ENCODE measurements around the gene PIK3R1.

The PIK3R1 gene

DNA sequence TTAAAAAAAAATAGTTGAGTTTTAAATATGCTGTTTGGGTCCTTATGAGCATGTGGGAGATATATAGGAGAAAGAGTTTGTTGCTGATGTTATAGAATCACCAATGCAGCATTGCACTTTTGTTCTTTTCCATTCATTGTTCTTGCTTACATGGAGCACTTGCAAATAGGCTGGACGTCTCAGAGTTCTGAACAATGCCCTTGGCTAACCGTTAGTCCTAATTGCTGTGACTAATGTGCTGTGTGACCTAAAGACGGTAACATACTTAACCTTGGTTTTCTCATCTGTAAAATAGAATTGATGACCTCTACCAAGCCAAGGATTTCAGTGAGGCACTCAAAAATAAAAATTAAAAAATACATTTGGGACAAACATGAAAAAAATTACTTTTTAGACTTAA, 29.8 kb downstream of the PIK3R1 start:
- TF ChIP-seq, protein P1, sequence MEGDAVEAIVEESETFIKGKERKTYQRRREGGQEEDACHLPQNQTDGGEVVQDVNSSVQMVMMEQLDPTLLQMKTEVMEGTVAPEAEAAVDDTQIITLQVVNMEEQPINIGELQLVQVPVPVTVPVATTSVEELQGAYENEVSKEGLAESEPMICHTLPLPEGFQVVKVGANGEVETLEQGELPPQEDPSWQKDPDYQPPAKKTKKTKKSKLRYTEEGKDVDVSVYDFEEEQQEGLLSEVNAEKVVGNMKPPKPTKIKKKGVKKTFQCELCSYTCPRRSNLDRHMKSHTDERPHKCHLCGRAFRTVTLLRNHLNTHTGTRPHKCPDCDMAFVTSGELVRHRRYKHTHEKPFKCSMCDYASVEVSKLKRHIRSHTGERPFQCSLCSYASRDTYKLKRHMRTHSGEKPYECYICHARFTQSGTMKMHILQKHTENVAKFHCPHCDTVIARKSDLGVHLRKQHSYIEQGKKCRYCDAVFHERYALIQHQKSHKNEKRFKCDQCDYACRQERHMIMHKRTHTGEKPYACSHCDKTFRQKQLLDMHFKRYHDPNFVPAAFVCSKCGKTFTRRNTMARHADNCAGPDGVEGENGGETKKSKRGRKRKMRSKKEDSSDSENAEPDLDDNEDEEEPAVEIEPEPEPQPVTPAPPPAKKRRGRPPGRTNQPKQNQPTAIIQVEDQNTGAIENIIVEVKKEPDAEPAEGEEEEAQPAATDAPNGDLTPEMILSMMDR (conservative IDR thresholded peaks at IDR 0.05), result no peak
- TF ChIP-seq ZFX (IDR thresholded peaks at IDR 0.05), result no peak
- H3K27ac ChIP-seq, result no peak overlapping the region

DNA sequence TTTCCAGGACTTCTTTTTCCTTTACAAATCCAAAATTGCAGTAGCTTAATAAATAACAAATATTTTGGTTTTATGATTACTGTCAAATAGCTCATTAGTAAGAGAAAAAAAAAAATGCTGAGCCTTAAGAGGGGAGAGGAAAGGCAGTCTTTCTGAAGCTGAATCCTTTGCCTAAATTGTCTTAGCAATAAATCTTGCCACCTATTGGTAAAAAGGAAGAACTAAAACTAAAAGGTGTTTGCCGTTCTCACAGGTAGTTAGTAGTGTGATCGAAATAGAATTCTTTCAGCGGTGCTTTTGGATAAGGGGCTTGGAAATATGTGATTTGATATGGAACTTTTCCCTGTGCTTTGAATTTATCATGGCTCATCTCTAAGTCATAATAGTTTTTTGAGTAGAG, 31.2 kb downstream of the PIK3R1 start:
- no peak overlapping the region for H3K27ac ChIP-seq
- no peak for TF ChIP-seq ZFX (IDR thresholded peaks at IDR 0.05)
- TF ChIP-seq, protein P1 (conservative IDR thresholded peaks at IDR 0.05), result peak; percentile 44

DNA sequence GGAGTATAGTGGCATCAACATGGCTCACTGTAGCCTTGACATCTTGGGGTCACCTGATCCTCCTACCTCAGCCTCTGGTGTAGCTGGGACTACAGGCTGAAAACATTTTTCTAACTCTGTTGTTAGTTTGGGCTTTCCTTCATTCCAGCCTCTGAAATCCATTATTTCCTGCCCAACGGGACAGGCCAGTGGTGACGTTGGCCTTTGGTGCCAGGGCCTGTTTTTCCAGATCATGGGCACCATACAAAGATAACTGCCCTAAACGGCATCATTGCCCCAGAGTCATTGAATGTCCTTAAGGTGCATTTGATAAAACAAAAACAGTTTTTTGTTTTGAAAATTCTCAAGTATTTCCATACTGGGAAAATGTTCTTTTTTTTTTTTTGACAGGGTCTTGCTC, 32.1 kb downstream of the PIK3R1 start:
- TF ChIP-seq, protein P1 (conservative IDR thresholded peaks at IDR 0.05), result no peak
- TF ChIP-seq ZFX (IDR thresholded peaks at IDR 0.05), result no peak
- H3K27ac ChIP-seq, result no peak overlapping the region

GRCh38 chr5:68248896-68249295, 33.3 kb downstream of the PIK3R1 start:
- TF ChIP-seq, protein P1 (conservative IDR thresholded peaks at IDR 0.05), result no peak
- TF ChIP-seq ZFX (IDR thresholded peaks at IDR 0.05), result no peak
- no peak overlapping the region for H3K27ac ChIP-seq

- no peak for TF ChIP-seq ZFX (IDR thresholded peaks at IDR 0.05)
- TF ChIP-seq, protein P1 (conservative IDR thresholded peaks at IDR 0.05), result no peak
- H3K27ac ChIP-seq, result no peak overlapping the region
These were observed 34.0 kb downstream of the PIK3R1 start for GRCh38 chr5:68249520-68249919.

- TF ChIP-seq, protein P1 (conservative IDR thresholded peaks at IDR 0.05), result no peak
- no peak for TF ChIP-seq ZFX (IDR thresholded peaks at IDR 0.05)
- no peak overlapping the region for H3K27ac ChIP-seq
These were observed 35.2 kb downstream of the PIK3R1 start for GRCh38 chr5:68250661-68251298.

- H3K27ac ChIP-seq, result no peak overlapping the region; the same call in 1 of the 2 replicates
- TF ChIP-seq, protein P1 (conservative IDR thresholded peaks at IDR 0.05), result no peak
- no peak for TF ChIP-seq ZFX (IDR thresholded peaks at IDR 0.05)
These were observed 35.8 kb downstream of the PIK3R1 start for GRCh38 chr5:68251386-68251785.
